ENCODE measurements around the gene SRCAP. TPM values are rescaled to one million over a fixed set of nuclear protein-coding genes. Genes with fewer than 3 reads are reported as not detected.

The SRCAP gene
- total and polyA plus RNA-seq, 3 experiments from 2014 or later = 33.0 to 76.3 (median 75.4) TPM

DNA sequence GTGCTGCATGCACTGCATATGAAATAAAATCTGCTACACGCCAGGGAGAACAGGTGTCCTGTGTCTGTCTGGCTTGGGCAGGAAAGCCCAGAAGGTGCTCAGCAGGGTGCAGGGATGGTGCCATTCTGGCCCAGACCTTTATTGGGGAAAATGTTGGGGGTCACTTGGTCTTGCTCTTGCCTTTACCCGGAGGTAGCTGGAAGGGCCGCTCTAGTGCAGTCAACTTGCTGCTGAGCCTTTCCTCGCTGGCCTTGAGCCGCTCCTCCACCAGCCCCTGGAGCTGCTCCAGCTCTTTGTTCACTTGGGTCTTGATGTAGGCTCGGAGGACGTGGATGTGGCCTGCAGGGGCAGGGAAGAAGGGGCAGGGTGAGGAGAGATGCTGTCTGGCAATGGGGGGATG, 58.3 kb downstream of the SRCAP start:
- Mint-ChIP-seq H3K27ac (no peak overlapping the region), H3K4me3 (peak overlapping the region in 1 of 7 donors; percentile 22), H3K36me3 (peaks cover 0 to 63% (median 6%) of the 10 kb centered on the region in 3 donors), H3K27me3 (no peaks in the 10 kb centered on the region), H3K9me3 (no peaks in the 10 kb centered on the region), H3K4me1 (peaks cover 13 to 15% (median 15%) of the 10 kb centered on the region in 3 donors)
- H3K4me3 ChIP-seq (ENCODE audit: low read length) = no peak overlapping the region
- no peak for DNase-seq
- CTCF ChIA-PET = no interaction called here
- H3K27ac ChIP-seq (ENCODE audit: low read depth, low read length) = no peak overlapping the region
- H3K9me3 ChIP-seq (ENCODE audit: low read length) = no peaks in the 10 kb centered on the region
- H3K27me3 ChIP-seq (ENCODE audit: insufficient read depth, low read length, poor library complexity, severe bottlenecking) = no peaks in the 10 kb centered on the region
- H3K36me3 ChIP-seq (ENCODE audit: insufficient read depth, low read length) = peaks cover 13% of the 10 kb centered on the region
- POLR2A ChIA-PET = no interaction called here
- H3K4me1 ChIP-seq (ENCODE audit: insufficient read depth, low read length) = peaks cover 12% of the 10 kb centered on the region

GRCh38 chr16:30758988-30759491, 60.1 kb downstream of the SRCAP start:
- Mint-ChIP-seq H3K4me1 (peaks cover 27 to 31% (median 30%) of the 10 kb centered on the region in 3 donors), H3K27ac (peak overlapping the region in 1 of 8 donors; percentile 66), H3K4me3 (peak overlapping the region in 4 of 7 donors; percentile 26 to 99 (median 60)), H3K9me3 (no peaks in the 10 kb centered on the region), H3K27me3 (no peaks in the 10 kb centered on the region), H3K36me3 (peaks cover 0 to 65% (median 4%) of the 10 kb centered on the region in 3 donors)
- Histone ChIP-seq H3K27me3 (ENCODE audit: insufficient read depth, low read length, poor library complexity, severe bottlenecking) (no peaks in the 10 kb centered on the region), H3K4me1 (ENCODE audit: insufficient read depth, low read length) (peaks cover 27% of the 10 kb centered on the region), H3K9me3 (ENCODE audit: low read length) (no peaks in the 10 kb centered on the region), H3K27ac (ENCODE audit: low read depth, low read length) (no peak overlapping the region), H3K36me3 (ENCODE audit: insufficient read depth, low read length) (peaks cover 15% of the 10 kb centered on the region), H3K4me3 (ENCODE audit: low read length) (no peak overlapping the region)
- DNase-seq = no peak
- CTCF ChIA-PET = interaction anchor here (1.8 kb wide), 1 partner anchor 55 kb away, joined by 5 read pairs; no protein-coding TSS in a partner anchor
- POLR2A ChIA-PET = no interaction called here

GRCh38 chr16:30760001-30760559, 61.1 kb downstream of the SRCAP start:
- Mint-ChIP-seq H3K9me3 (no peaks in the 10 kb centered on the region), H3K4me1 (peaks cover 27 to 32% (median 31%) of the 10 kb centered on the region in 3 donors), H3K27ac (peak overlapping the region in 5 of 8 donors; percentile 19 to 97 (median 66)), H3K4me3 (peak overlapping the region in 6 of 7 donors; percentile 5 to 99 (median 96)), H3K27me3 (no peaks in the 10 kb centered on the region), H3K36me3 (peaks cover 0 to 65% (median 0%) of the 10 kb centered on the region in 3 donors)
- Histone ChIP-seq H3K4me1 (ENCODE audit: insufficient read depth, low read length) (peaks cover 32% of the 10 kb centered on the region), H3K27me3 (ENCODE audit: insufficient read depth, low read length, poor library complexity, severe bottlenecking) (no peaks in the 10 kb centered on the region), H3K9me3 (ENCODE audit: low read length) (no peaks in the 10 kb centered on the region), H3K36me3 (ENCODE audit: insufficient read depth, low read length) (peaks cover 20% of the 10 kb centered on the region), H3K4me3 (ENCODE audit: low read length) (no peak overlapping the region), H3K27ac (ENCODE audit: low read depth, low read length) (no peak overlapping the region)
- peak in 1 of 5 donors; percentile 30 for DNase-seq
- ChIA-PET CTCF (interaction anchor here (1.8 kb wide), 1 partner anchor 54 kb away, joined by 5 read pairs; no protein-coding TSS in a partner anchor), POLR2A (interaction anchor here (0.6 kb wide), 1 partner anchor 45 kb away, joined by 3 read pairs; no protein-coding TSS in a partner anchor)

DNA sequence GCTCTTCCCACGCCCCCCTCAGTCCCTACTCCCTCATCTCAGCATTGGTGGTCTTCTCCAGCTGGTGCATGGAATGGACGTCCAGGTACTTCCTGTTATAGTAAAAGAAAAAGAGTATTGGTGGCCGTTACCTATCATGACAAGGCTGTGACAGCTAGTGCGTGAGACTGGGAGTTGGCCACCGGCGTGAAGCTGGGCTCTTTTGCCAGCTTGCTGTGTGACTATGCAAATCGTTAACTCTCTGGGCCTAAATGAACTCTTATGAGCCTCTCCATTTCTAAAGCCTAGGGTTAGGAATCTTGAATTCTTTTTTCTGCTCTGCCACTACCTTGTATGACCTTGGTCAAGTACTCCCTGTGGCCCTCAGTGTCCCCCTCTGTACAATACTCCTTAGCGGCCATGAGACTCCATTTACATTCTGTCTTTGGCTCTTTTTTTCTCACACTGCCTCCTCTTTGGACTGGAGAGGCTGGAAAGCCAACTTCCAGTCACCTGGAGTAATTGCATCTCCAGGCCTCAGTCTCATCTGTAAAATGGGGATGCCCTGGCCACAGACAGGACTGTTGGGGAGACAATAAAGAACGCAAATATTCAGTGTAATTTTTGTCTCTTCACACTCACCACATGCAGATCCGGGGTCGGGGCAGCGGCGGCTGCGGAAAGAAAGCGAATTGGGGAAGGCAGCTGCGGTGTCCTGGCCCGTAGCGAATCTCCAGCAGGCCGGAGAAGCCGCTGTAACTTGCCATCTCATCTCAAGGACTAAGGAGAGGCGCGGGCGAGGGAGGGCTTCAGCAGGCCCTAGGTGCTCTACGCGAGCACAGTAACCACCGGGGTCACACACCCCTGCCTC, 61.8 kb downstream of the SRCAP start:
- CTCF ChIA-PET = no interaction called here
- peak in 1 of 5 donors; percentile 16 for DNase-seq
- Mint-ChIP-seq H3K27me3 (no peaks in the 10 kb centered on the region), H3K27ac (peak overlapping the region; percentile 18 to 99 (median 96)), H3K36me3 (peaks cover 0 to 65% (median under 1%) of the 10 kb centered on the region in 3 donors), H3K9me3 (no peaks in the 10 kb centered on the region), H3K4me1 (peaks cover 30 to 38% (median 37%) of the 10 kb centered on the region in 3 donors), H3K4me3 (peak overlapping the region; percentile 96 to 99 (median 96))
- POLR2A ChIA-PET = interaction anchor here (0.6 kb wide), 3 partner anchors 13 to 45 kb away, joined by 3 to 4 read pairs (median 4); partner anchors contain the start of gene PHKG2
- no peaks in the 10 kb centered on the region for H3K27me3 ChIP-seq (ENCODE audit: insufficient read depth, low read length, poor library complexity, severe bottlenecking)
- H3K4me1 ChIP-seq (ENCODE audit: insufficient read depth, low read length) = peaks cover 32% of the 10 kb centered on the region
- no peaks in the 10 kb centered on the region for H3K9me3 ChIP-seq (ENCODE audit: low read length)
- peaks cover 27% of the 10 kb centered on the region for H3K36me3 ChIP-seq (ENCODE audit: insufficient read depth, low read length)
- H3K27ac ChIP-seq (ENCODE audit: low read depth, low read length) = peak overlapping the region; percentile 84
- peak overlapping the region; percentile 90 for H3K4me3 ChIP-seq (ENCODE audit: low read length)

- peaks cover 32% of the 10 kb centered on the region for H3K4me1 ChIP-seq (ENCODE audit: insufficient read depth, low read length)
- Mint-ChIP-seq H3K4me1 (peaks cover 30 to 42% (median 37%) of the 10 kb centered on the region in 3 donors), H3K9me3 (no peaks in the 10 kb centered on the region), H3K36me3 (peaks cover 0 to 65% (median 2%) of the 10 kb centered on the region in 3 donors), H3K27me3 (no peaks in the 10 kb centered on the region), H3K4me3 (peak overlapping the region; percentile 96 to 99 (median 96)), H3K27ac (peak overlapping the region; percentile 93 to 99 (median 97))
- no peaks in the 10 kb centered on the region for H3K27me3 ChIP-seq (ENCODE audit: insufficient read depth, low read length, poor library complexity, severe bottlenecking)
- peak overlapping the region; percentile 84 for H3K27ac ChIP-seq (ENCODE audit: low read depth, low read length)
- ChIA-PET POLR2A (interaction anchor here (0.6 kb wide), 1 partner anchor 14 kb away, joined by 4 read pairs; the partner anchor contains the start of gene PHKG2), CTCF (no interaction called here)
- H3K4me3 ChIP-seq (ENCODE audit: low read length) = peak overlapping the region; percentile 90
- peak; percentile 25 to 71 (median 39) for DNase-seq
- peaks cover 34% of the 10 kb centered on the region for H3K36me3 ChIP-seq (ENCODE audit: insufficient read depth, low read length)
- no peaks in the 10 kb centered on the region for H3K9me3 ChIP-seq (ENCODE audit: low read length)
Measured at GRCh38 chr16:30761427-30761927, 62.5 kb downstream of the SRCAP start.

- Histone ChIP-seq H3K9me3 (ENCODE audit: low read length) (no peaks in the 10 kb centered on the region), H3K27me3 (ENCODE audit: insufficient read depth, low read length, poor library complexity, severe bottlenecking) (no peaks in the 10 kb centered on the region), H3K27ac (ENCODE audit: low read depth, low read length) (peak within 1 kb of the TSS; percentile 84), H3K4me3 (ENCODE audit: low read length) (peak within 1 kb of the TSS; percentile 90), H3K4me1 (ENCODE audit: insufficient read depth, low read length) (peaks cover 38% of the 10 kb centered on the region), H3K36me3 (ENCODE audit: insufficient read depth, low read length) (peaks cover 41% of the 10 kb centered on the region)
- peaks cover 3 to 66% (median 6%) of the 10 kb centered on the region in 3 donors for H3K36me3 Mint-ChIP-seq
- peaks cover 36 to 48% (median 41%) of the 10 kb centered on the region in 3 donors for H3K4me1 Mint-ChIP-seq
- POLR2A ChIA-PET = interaction anchor here (1.0 kb wide), 1 partner anchor 13 kb away, joined by 5 read pairs; no protein-coding TSS in a partner anchor
- peak within 1 kb of the TSS; percentile 96 to 99 (median 96) for H3K4me3 Mint-ChIP-seq
- CTCF ChIA-PET = no interaction called here
- no peaks in the 10 kb centered on the region for H3K9me3 Mint-ChIP-seq
- peak; percentile 84 to 95 (median 93) for DNase-seq
- H3K27ac Mint-ChIP-seq = peak within 1 kb of the TSS; percentile 93 to 99 (median 97)
- no peaks in the 10 kb centered on the region for H3K27me3 Mint-ChIP-seq
Measured at GRCh38 chr16:30761928-30762902, 63.2 kb downstream of the SRCAP start, which contains the start of the genes CFAP119 and RNF40. CFAP119 (minus strand) TSS chr16:30762062; CDS start chr16:30761748, 314 bp downstream. RNF40 (plus strand) TSS chr16:30762322; CDS start chr16:30762546, 224 bp downstream.

All from CD8-positive, alpha-beta memory T cell (primary cell).